A549 (cell line): Measurements from ENCODE around the gene TMEM260.

Experiments
- CTCF ChIP-seq: fragments of >200 bp; sonication (Bioruptor Twin); formaldehyde crosslinking; IDR thresholded peaks from 3 replicates; pipeline ENCODE4 v1.5.1; 2016
- HOXA7 ChIP-seq: fragments of 250-450 bp; sonication (Bioruptor Pico); IDR thresholded peaks from 2 replicates; pipeline ENCODE4 v1.5.0; 2020; ENCODE audit warnings: mild to moderate bottlenecking, moderate library complexity
- PHF8 ChIP-seq: fragments of 200-600 bp; sonication (generic); IDR thresholded peaks from 2 replicates; pipeline ENCODE4 v1.6.1; 2016; ENCODE audit warnings: low read depth, mild to moderate bottlenecking, antibody characterized with exemption, moderate library complexity, borderline replicate concordance
- POLR2A ChIP-seq: IDR thresholded peaks from 2 replicates; pipeline ENCODE4 v1.6.1; 2012; ENCODE audit warnings: mild to moderate bottlenecking, low read length
- TF ChIP-seq, protein P1 (sequence below): fragments of >200 bp; sonication (Bioruptor Twin); formaldehyde crosslinking; IDR thresholded peaks from 3 replicates; pipeline ENCODE4 v1.6.1; 2016

DNA sequence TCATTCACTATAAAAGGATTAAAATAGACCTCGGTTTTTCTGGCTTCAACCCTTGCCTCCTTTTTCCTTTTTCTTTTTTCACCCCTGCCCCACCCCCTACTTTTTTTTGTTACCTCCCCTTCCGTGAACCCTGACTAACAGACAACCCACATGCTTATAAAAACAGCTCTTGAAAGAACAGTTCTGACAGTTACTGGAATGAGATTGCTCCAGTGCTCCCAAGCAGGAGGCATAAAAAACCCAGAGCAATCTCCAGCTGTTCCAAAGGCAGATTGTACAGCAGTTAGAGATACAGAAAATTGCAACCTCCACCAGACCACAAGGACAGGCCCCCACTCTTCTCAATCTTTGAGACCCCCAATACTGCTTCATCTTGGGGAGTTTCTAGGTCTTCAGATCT, 29.9 kb upstream of the TMEM260 start:
- TF ChIP-seq CTCF (no peak), HOXA7 (CRISPR knock-in tag) (no peak), PHF8 (no peak), POLR2A (no peak)
- TF ChIP-seq, protein P1, sequence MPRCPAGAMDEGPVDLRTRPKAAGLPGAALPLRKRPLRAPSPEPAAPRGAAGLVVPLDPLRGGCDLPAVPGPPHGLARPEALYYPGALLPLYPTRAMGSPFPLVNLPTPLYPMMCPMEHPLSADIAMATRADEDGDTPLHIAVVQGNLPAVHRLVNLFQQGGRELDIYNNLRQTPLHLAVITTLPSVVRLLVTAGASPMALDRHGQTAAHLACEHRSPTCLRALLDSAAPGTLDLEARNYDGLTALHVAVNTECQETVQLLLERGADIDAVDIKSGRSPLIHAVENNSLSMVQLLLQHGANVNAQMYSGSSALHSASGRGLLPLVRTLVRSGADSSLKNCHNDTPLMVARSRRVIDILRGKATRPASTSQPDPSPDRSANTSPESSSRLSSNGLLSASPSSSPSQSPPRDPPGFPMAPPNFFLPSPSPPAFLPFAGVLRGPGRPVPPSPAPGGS = no peak
